GM23248 (cell line): ENCODE results near the gene VCL. TPM values are rescaled to one million over a fixed set of nuclear protein-coding genes. Genes with fewer than 3 reads are reported as not detected.

Experiments used
- DNase-seq: peaks from one replicate; pipeline ENCODE4 v3.0.0-alpha.2; 2015
- H2AFZ ChIP-seq: fragments of 200-600 bp; sonication (generic); 2 replicates; pipeline ENCODE4 v1.6.1; 2016; ENCODE audit warnings: antibody characterized with exemption
- H3F3A ChIP-seq: fragments of 200-600 bp; sonication (generic); 2 replicates; pipeline ENCODE4 v1.6.1; 2016; ENCODE audit warnings: mild to moderate bottlenecking, antibody characterized with exemption, mixed run types; ENCODE audit not compliant: insufficient read depth
- H3K27ac ChIP-seq: fragments of 200-600 bp; sonication (generic); 2 replicates; pipeline ENCODE4 v1.5.1; 2016; ENCODE audit warnings: mild to moderate bottlenecking
- H3K27me3 ChIP-seq: fragments of 200-600 bp; sonication (generic); replicated peaks from 2 replicates; pipeline ENCODE4 v1.6.1; 2016; ENCODE audit warnings: mild to moderate bottlenecking; ENCODE audit not compliant: insufficient read depth
- H3K36me3 ChIP-seq: fragments of 200-600 bp; sonication (generic); 2 replicates; pipeline ENCODE4 v1.6.1; 2016; ENCODE audit warnings: low read depth, mild to moderate bottlenecking
- H3K4me1 ChIP-seq: fragments of 200-600 bp; sonication (generic); 2 replicates; pipeline ENCODE4 v1.6.1; 2016; ENCODE audit warnings: mild to moderate bottlenecking; ENCODE audit not compliant: insufficient read depth
- H3K4me2 ChIP-seq: fragments of 200-600 bp; sonication (generic); one replicate; pipeline ENCODE4 v1.6.1; 2016; ENCODE audit warnings: mild to moderate bottlenecking; ENCODE audit not compliant: unreplicated experiment
- H3K4me3 ChIP-seq: fragments of 200-600 bp; sonication (generic); 2 replicates; pipeline ENCODE4 v1.5.1; 2016; ENCODE audit warnings: mild to moderate bottlenecking
- H3K79me2 ChIP-seq: fragments of 200-600 bp; sonication (generic); 2 replicates; pipeline ENCODE4 v1.6.1; 2016; ENCODE audit warnings: mild to moderate bottlenecking; ENCODE audit not compliant: insufficient read depth
- H3K9ac ChIP-seq: fragments of 200-600 bp; sonication (generic); 2 replicates; pipeline ENCODE4 v1.6.1; 2016; ENCODE audit warnings: mild to moderate bottlenecking
- H3K9me2 ChIP-seq: fragments of 200-600 bp; sonication (generic); 2 replicates; pipeline ENCODE4 v1.6.1; 2016; ENCODE audit warnings: mixed run types, mild to moderate bottlenecking, moderate library complexity; ENCODE audit not compliant: insufficient read depth
- H3K9me3 ChIP-seq: fragments of 200-600 bp; sonication (generic); one replicate; pipeline ENCODE4 v1.6.1; 2017; ENCODE audit warnings: low read depth
- H4K20me1 ChIP-seq: fragments of 200-600 bp; sonication (generic); 2 replicates; pipeline ENCODE4 v1.6.0; 2016; ENCODE audit not compliant: insufficient read depth
- EZH2 ChIP-seq: fragments of 200-600 bp; sonication (generic); IDR thresholded peaks from 2 replicates; pipeline ENCODE4 v1.6.1; 2018; ENCODE audit warnings: antibody characterized with exemption, mild to moderate bottlenecking; ENCODE audit not compliant: insufficient read depth, poor library complexity, severe bottlenecking
- EZH2phosphoT487 ChIP-seq: fragments of 200-600 bp; sonication (generic); IDR thresholded peaks from 2 replicates; pipeline ENCODE4 v1.6.1; 2018; ENCODE audit warnings: antibody characterized with exemption, moderate library complexity, mild to moderate bottlenecking, low read depth; ENCODE audit not compliant: insufficient read depth
- WGBS, 2 experiments: methylation state at CpG; one replicate each; pipeline ENCODE4 v1.1.6; 2015 to 2017; ENCODE audit warnings: low lambda C conversion rate in 2 of 2, low coverage in 1 of 2; ENCODE audit errors: missing lambda C conversion rate in 2 of 2; 5-methylcytosine and 5-hydroxymethylcytosine counted together
- in situ Hi-C: fragments of 300-500 bp; cut with MboI; formaldehyde crosslinking; loops from 2 replicates; pipeline ENCODE4 v1.15.0; 2020
- polyA plus RNA-seq: library from polyadenylated mRNA; unstranded; fragments of >200 nt; fragmentation: Nextera tagmentation; extraction: Ambion mirVana; gene quantifications from 2 replicates; pipeline ENCODE4 v1.2.1, GENCODE V29; 2016
- total RNA-seq: library from RNA; depleted of rRNA; stranded (reverse); fragments of >200 nt; shearing (Covaris generic); gene quantifications from 2 replicates; pipeline ENCODE4 v1.2.3, GENCODE V29; 2014

The VCL gene
- total and polyA plus RNA-seq, 2 experiments from 2014 or later: 177 to 235 TPM

DNA sequence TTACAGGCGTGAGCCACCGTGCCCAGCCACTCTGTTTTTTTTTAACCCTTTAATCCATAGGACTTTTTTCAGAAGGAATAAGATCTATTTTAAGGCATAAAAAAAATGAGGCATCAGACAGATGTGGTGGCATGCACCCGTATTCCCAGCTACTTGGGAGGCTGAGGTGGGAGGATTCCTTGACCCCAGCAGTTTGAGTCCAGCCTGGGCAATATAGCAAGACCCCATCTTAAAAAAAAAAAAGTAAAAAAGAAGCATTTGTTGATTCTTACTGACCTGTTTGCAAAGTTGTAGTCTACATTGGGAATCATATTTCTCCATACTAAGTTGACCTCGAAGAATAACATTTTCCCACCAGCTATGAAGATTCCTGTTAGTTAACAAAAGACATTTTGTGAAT is 38.6 kb downstream of the VCL start:
- H4K20me1 ChIP-seq: no peaks in the 10 kb centered on the region
- H3K4me1 ChIP-seq: peaks cover 47% of the 10 kb centered on the region
- no peaks in the 10 kb centered on the region for H3K27me3 ChIP-seq
- peaks cover 100% of the 10 kb centered on the region for H3K79me2 ChIP-seq
- no peak overlapping the region for H2AFZ ChIP-seq
- peaks cover 9% of the 10 kb centered on the region; the same call in 1 of the 2 replicates for H3K36me3 ChIP-seq
- in situ Hi-C loops: no loop called here
- no peak overlapping the region for H3K9ac ChIP-seq
- H3K9me2 ChIP-seq: no peaks in the 10 kb centered on the region
- peaks cover 80% of the 10 kb centered on the region for H3F3A ChIP-seq
- H3K4me3 ChIP-seq: no peak overlapping the region
- H3K4me2 ChIP-seq: no peak overlapping the region
- 94 to 96% methylated on average over 4 of the region's 4 CpGs for WGBS, 2 experiments
- H3K9me3 ChIP-seq: no peaks in the 10 kb centered on the region
- no peak overlapping the region for H3K27ac ChIP-seq
- TF ChIP-seq EZH2: no peak
- no peak for TF ChIP-seq EZH2phosphoT487
- DNase-seq: no peak

- Histone ChIP-seq H3K9ac (peak overlapping the region; percentile 57), H3K4me3 (peak overlapping the region; percentile 23), H3K4me2 (peak overlapping the region; percentile 79), H3K79me2 (peaks cover 100% of the 10 kb centered on the region), H3K27me3 (no peaks in the 10 kb centered on the region), H3K4me1 (peaks cover 48% of the 10 kb centered on the region), H3K9me3 (no peaks in the 10 kb centered on the region), H3K36me3 (peaks cover 22% of the 10 kb centered on the region), H4K20me1 (no peaks in the 10 kb centered on the region), H3K27ac (peak overlapping the region; percentile 76), H3K9me2 (no peaks in the 10 kb centered on the region), H2AFZ (no peak overlapping the region), H3F3A (peaks cover 80% of the 10 kb centered on the region)
- in situ Hi-C loops: no loop called here
- no peak for TF ChIP-seq EZH2
- TF ChIP-seq EZH2phosphoT487: no peak
- DNase-seq: peak; percentile 91
- 6 to 10% methylated on average over 5 of the region's 5 CpGs for WGBS, 2 experiments
Observed at GRCh38 chr10:74039561-74040145, 41.7 kb downstream of the VCL start.

- H3K9me2 ChIP-seq: no peaks in the 10 kb centered on the region
- TF ChIP-seq EZH2: no peak
- TF ChIP-seq EZH2phosphoT487: no peak
- no peaks in the 10 kb centered on the region for H3K27me3 ChIP-seq
- no peaks in the 10 kb centered on the region for H3K9me3 ChIP-seq
- in situ Hi-C loops: no loop called here
- H3K4me2 ChIP-seq: peak overlapping the region; percentile 79
- no peak for DNase-seq
- H3K4me3 ChIP-seq: peak overlapping the region; percentile 23
- H3F3A ChIP-seq: peaks cover 74% of the 10 kb centered on the region
- H4K20me1 ChIP-seq: no peaks in the 10 kb centered on the region
- H3K36me3 ChIP-seq: peaks cover 27% of the 10 kb centered on the region
- no peak overlapping the region for H2AFZ ChIP-seq
- peak overlapping the region; percentile 76 for H3K27ac ChIP-seq
- peaks cover 100% of the 10 kb centered on the region for H3K79me2 ChIP-seq
- peaks cover 41% of the 10 kb centered on the region for H3K4me1 ChIP-seq
- H3K9ac ChIP-seq: peak overlapping the region; percentile 57
- WGBS, 2 experiments: 40 to 62% methylated on average over 2 to 3 of the region's 3 CpGs
Observed at GRCh38 chr10:74040200-74041126, 42.5 kb downstream of the VCL start.

DNA sequence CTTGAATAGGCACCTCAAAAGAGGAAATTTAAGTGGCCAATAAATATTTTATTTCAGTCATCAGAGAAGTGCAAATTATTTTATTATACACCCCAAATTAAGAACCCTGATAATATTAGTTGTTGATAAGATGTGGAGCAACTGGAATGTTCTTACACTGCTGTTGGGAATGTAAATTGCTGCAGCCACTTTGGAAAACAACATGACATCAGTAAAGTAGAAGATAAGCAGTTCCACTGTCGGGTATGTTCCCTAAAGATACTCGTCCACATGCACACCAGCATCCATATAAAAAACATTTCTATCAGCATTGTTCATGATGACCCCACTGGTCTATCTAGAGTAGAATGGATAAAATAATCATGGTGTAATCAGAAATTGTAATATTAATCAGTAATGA is 46.5 kb downstream of the VCL start:
- 78 to 82% methylated on average over 2 of the region's 2 CpGs for WGBS, 2 experiments
- Histone ChIP-seq H3K4me3 (no peak overlapping the region), H3K9me3 (no peaks in the 10 kb centered on the region), H3K4me1 (peaks cover 53% of the 10 kb centered on the region), H3K4me2 (no peak overlapping the region), H4K20me1 (0 out of 2 replicates have a peak, but pooled peaks cover 1% of the 10 kb centered on the region), H2AFZ (no peak overlapping the region), H3K36me3 (peaks cover 30% of the 10 kb centered on the region), H3K9me2 (no peaks in the 10 kb centered on the region), H3K9ac (no peak overlapping the region), H3F3A (peaks cover 81% of the 10 kb centered on the region), H3K27me3 (no peaks in the 10 kb centered on the region), H3K79me2 (peaks cover 93% of the 10 kb centered on the region), H3K27ac (no peak overlapping the region)
- no peak for TF ChIP-seq EZH2
- no peak for TF ChIP-seq EZH2phosphoT487
- DNase-seq: no peak
- in situ Hi-C loops: no loop called here
